NCI-H226 (cell line): ENCODE data around the gene GLIPR2.
"Not testable (repeated sequence)": the region's sequence is repeated elsewhere in the genome, so short reads cannot be mapped to it uniquely, and the experiment has no call there.

Experiments used
- DNase-seq: peaks from one replicate; pipeline ENCODE4 v3.0.0-alpha.2; 2015

GLIPR2 gene

GRCh38 chr9:36136272-36136893 lies at the start of gene GLIPR2:
TSS of gene GLIPR2 (plus strand) at chr9:36136733. CDS start at chr9:36136779, 46 bp downstream.
- DNase-seq: peak; percentile 57

DNA sequence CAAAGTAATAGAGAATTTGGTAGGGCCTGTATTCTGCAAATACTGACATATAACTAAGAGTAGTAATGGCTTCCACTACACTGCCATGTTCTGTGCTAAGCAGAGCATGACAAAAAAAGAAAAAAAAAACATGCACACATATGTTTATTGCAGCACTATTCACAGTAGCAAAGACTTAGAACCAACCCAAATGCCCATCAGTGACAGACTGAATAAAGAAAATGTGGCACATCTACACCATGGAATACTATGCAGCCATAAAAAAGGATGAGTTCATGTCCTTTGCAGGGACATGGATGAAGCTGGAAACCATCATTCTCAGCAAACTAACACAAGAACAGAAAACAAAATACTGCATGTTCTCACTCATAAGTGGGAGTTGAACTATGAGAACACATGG lies 49.5 kb upstream of the GLIPR2 start:
- DNase-seq: not testable (repeated sequence)

- DNase-seq: no peak
These were observed 48.5 kb upstream of the GLIPR2 start for GRCh38 chr9:36088020-36088419.

- DNase-seq: peak; percentile 56
These were observed 45.2 kb upstream of the GLIPR2 start for GRCh38 chr9:36091026-36091953.

DNA sequence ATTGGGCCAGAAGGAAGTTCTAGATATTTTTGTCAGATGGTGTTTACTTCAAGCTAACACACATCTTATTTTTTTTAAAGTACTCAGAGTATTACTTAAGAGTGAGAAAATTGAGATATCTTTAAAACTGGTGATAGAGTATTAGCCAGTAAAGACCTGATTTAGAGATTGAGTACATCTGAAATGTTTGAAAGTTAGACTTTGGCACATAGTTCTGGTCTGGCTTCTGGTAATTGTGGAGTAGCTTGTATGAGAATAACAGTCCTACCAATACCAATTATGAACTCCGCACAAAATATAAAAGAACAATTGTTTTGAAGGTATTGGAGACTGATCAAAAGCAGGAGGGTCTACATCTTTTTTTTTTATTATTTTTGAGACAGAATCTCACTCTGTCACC lies 44.5 kb upstream of the GLIPR2 start:
- no peak for DNase-seq

DNA sequence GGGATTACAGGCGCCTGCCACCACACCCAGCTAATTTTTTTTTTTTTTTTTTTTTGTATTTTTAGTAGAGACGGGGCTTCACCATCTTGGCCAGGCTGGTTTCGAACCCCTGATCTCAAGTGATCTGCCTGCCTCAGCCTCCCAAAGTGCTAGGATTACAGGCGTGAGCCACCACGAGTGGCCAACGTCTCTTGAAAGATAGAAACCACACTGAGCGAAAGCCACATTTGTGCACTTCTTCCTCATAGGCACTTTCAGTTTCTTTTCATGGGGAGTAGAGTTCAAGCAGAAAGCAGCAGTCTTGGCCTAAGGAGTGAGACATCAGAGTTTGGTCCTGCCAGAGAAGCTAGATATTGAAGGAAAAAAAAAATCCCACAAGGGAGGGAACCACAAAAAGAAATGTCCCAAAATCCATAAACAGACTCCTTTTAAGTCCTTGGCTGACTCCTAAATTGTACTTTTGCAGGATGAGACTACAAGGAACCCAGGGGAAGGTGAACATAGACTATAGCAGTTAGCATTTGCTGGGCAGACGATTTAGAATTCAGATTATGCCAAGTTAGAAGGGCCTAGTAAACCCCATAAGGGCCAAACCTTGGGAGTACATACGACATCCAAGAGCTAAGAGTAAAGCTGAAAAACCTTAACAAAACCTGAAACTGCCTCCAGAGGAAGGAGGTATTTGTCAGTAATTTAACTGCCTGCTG lies 43.9 kb upstream of the GLIPR2 start:
- no peak for DNase-seq

- DNase-seq: no peak
These were observed 43.1 kb upstream of the GLIPR2 start for GRCh38 chr9:36093384-36093783.

DNA sequence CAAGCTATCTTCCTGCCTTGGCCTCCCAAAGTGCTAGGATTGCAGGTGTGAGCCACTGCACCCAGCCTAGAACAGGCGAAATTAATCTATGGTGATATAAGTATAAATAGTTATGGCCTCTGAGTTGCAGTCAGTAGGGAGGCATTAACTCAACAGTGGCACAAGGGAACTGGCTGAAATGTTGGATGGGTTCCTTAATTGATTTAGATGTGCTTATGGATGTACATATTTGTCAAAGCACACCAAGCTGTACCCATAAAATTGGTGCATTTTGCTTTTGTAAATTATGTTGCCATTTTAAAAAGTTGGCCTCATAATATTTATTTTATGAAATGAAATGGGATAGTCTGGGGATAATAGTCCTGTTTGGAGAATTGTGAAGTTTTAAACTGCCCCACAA lies 36.8 kb upstream of the GLIPR2 start:
- DNase-seq: no peak

GRCh38 chr9:36100532-36100931 lies 36.0 kb upstream of the GLIPR2 start:
- DNase-seq: peak; percentile 52

DNA sequence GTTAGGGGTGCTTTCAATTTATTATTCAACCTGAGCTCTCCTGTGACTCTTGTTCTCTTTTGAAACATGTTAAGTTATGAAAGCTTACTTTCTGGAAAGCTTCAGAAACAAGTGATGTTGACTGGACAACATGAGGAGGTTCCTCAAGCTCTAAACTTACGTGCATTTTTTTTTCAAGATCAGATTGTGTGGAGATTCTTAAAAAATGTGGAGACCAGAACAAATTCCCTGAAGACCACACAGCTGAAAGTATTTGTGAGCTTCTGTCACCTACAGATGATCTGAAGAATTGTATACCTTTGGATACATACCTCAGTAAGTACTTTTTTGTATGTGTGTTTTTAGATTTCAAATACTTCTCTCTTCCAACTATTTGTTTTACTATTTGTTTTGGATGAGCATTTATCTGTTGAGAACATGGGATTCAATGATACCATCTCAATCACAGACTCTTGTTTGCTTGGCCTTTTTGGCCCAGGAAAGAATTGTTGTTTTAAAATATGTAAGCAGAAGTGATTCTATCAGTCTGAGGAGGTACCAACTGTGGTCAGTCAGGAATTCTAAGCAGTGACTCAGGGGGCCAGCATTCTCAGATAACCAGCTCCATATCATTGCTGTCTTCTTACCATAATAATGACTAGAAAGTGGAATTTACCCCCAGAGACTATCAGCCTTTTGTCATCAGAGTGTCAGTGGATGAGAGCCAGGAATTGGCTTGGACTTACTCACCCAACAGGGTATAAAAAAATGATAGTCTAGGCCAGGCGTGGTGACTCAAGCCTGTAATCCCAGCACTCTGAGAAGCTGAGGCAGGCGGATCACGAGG lies 34.4 kb upstream of the GLIPR2 start:
- DNase-seq: peak; percentile 87

DNA sequence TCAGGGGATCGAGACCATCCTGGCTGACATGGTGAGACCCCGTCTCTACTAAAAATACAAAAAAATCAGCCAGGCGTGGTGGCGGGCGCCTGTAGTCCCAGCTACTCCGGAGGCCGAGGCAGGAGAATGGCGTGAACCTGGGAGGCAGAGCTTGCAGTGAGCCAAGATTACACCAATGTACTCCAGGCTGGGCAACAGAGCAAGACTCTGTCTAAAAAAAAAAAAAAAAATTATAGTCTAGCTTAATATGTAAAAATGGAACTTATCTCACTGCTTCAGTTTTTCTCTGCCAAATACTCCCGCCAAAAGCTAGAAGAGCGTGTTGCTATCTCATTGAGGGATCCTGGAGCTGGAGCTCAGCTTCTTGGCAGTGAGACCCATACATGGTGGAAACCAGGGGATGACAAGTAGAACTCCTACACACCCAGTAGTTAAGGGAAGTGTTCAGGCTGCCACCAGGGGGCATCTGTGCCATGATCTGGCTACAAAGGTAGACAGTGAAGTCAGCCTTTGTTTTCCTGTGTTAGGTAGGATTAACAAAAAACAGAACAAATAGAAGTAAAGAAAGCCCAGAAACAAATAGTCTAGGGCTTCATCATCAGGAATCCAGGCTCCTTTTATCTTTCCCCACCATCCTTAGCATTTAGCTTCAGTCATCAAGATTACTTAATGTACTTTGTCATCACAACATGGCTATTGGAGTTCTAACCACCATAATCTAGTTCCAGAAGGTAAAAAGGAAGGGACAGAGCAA lies 33.6 kb upstream of the GLIPR2 start:
- DNase-seq: peak; percentile 57

- no peak for DNase-seq
These were observed 27.5 kb upstream of the GLIPR2 start for GRCh38 chr9:36109071-36109470.

- DNase-seq: no peak
These were observed 26.1 kb upstream of the GLIPR2 start for GRCh38 chr9:36110434-36110833.

DNA sequence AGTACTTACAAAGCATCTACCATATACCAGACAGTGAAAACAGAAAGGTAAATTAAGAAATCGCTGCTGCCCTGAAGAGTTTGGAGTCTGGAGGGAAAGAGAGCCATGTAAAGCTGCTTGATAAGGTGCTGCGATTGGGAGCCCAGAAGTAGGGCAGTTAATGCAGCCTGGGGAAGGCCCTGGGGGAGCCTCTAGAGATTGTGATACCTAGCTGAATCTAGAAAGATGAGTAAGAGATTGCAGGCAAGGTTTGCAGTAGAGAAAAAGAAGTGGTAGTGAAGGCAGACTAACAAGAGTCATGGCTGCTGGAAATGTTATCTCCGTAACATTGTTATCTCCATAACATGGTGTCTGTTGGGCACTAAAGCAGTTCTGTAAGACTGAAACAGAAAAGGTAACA lies 24.0 kb upstream of the GLIPR2 start:
- DNase-seq: no peak

DNA sequence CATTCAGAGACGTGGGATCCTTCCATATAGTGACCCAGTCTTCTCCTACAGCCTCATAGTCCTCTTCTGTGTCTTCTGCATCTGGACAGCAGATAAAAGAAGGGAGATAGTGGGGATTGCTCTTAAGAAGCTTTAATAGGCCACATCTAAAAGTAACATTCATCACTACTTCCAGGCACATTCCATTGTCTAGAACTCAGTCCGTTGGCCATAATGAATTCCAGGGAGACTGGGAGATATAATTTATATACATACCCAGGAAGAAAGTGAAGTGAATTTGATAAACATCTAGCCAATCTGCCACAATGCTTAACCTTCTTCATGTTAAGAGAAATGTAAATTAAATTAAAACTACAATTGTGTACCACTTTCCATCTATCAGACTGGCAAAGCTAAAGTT lies 22.5 kb upstream of the GLIPR2 start:
- DNase-seq: no peak

DNA sequence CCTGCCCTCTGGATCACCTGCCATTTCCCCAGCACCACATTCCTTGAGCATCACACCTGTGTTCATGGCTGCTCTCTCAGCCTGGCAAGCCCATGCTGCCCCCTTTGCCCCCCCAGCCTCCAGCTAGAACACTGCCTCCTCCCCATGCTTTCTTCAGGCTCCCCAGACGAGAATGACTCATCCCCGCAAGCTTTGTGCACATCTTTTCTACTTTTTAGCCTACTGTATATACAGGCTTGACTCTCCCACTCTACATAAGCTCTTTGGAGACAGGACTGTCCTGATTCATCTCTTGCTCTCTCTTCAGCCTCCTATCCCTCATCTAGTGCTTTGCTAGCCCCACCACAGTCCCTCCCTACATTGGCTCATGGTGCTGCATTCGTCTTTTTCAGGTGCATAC lies 19.9 kb upstream of the GLIPR2 start:
- no peak for DNase-seq

- no peak for DNase-seq
These were observed 18.3 kb upstream of the GLIPR2 start for GRCh38 chr9:36118201-36118600.

DNA sequence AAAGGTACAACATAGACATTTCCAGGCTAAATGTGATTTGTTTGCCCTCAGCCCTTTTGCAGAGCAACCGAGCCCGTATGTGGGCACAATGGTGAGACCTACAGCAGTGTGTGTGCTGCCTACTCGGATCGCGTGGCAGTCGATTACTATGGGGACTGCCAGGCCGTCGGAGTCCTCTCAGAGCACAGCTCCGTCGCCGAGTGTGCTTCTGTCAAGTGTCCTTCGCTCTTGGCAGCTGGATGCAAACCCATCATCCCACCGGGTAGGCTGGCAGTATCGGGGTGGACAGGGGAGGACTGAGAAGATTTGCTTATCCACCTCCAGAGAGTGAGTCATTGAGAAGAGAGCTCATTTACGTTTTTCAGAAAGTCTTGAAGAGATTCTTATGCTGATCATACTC lies 17.8 kb upstream of the GLIPR2 start:
- no peak for DNase-seq

GRCh38 chr9:36119476-36119875 lies 17.1 kb upstream of the GLIPR2 start:
- DNase-seq: no peak

GRCh38 chr9:36120705-36121104 lies 15.8 kb upstream of the GLIPR2 start:
- no peak for DNase-seq

GRCh38 chr9:36121971-36122370 lies 14.6 kb upstream of the GLIPR2 start:
- DNase-seq: no peak

GRCh38 chr9:36123515-36123914 lies 13.0 kb upstream of the GLIPR2 start:
- no peak for DNase-seq
